Activated T-helper 2 cell treated with anti-CD3 and anti-CD28 coated beads, Interferon-gamma antibody, Interleukin-2, Interleukin-4, amounts not matched to agents 10 μg/mL and 5 μg/mL and 100 μg/mL, durations not matched to agents 14 hours and 24 hours and 36 hours (primary cell): ENCODE data around the gene POP5. TPM values are rescaled to one million over a fixed set of nuclear protein-coding genes. Genes with fewer than 3 reads are reported as not detected.

ENCODE experiments used
- DNase-seq: peaks from one replicate; pipeline ENCODE4 v3.0.0; 2021; ENCODE audit warnings: low spot score
- H3K27ac Mint-ChIP-seq: one replicate; pipeline ENCODE4 v1.8.0; 2021; ENCODE audit warnings: mixed read lengths
- H3K27me3 Mint-ChIP-seq: one replicate; pipeline ENCODE4 v1.8.0; 2021; ENCODE audit warnings: low read depth, mixed read lengths
- H3K36me3 Mint-ChIP-seq: one replicate; pipeline ENCODE4 v1.8.0; 2021; ENCODE audit warnings: low read depth, mixed read lengths
- H3K4me1 Mint-ChIP-seq: one replicate; pipeline ENCODE4 v1.8.0; 2021; ENCODE audit warnings: low read depth, mixed read lengths
- H3K4me3 Mint-ChIP-seq: one replicate; pipeline ENCODE4 v1.8.0; 2021; ENCODE audit warnings: low read depth, mild to moderate bottlenecking, moderate library complexity, mixed read lengths
- H3K9me3 Mint-ChIP-seq: one replicate; pipeline ENCODE4 v1.8.0; 2021; ENCODE audit warnings: mixed read lengths
- intact Hi-C: fragments of 100-400 bp; cut with micrococcal nuclease; formaldehyde crosslinking; loops from one replicate; pipeline ENCODE4 v1.15.1; 2023
- total RNA-seq: library from RNA; stranded (reverse); gene quantifications from 2 replicates; pipeline ENCODE4 v1.2.3, GENCODE V29; 2022

The POP5 gene
- total RNA-seq, 1 donor from 2014 or later, result 64.3 TPM

GRCh38 chr12:120599672-120600552 lies 18.7 kb upstream of the POP5 start:
- H3K27ac Mint-ChIP-seq, result no peak overlapping the region
- no peaks in the 10 kb centered on the region for H3K4me1 Mint-ChIP-seq
- H3K27me3 Mint-ChIP-seq, result peaks cover 2% of the 10 kb centered on the region
- DNase-seq, result no peak
- no peaks in the 10 kb centered on the region for H3K36me3 Mint-ChIP-seq
- H3K9me3 Mint-ChIP-seq, result no peaks in the 10 kb centered on the region
- intact Hi-C loops, result no loop called here
- H3K4me3 Mint-ChIP-seq, result no peak overlapping the region

GRCh38 chr12:120598674-120599463 lies 17.7 kb upstream of the POP5 start:
- H3K27ac Mint-ChIP-seq, result no peak overlapping the region

GRCh38 chr12:120597861-120598260 lies 16.7 kb upstream of the POP5 start:
- Mint-ChIP-seq H3K36me3 (no peaks in the 10 kb centered on the region), H3K27ac (no peak overlapping the region), H3K4me3 (no peak overlapping the region), H3K27me3 (peaks cover 2% of the 10 kb centered on the region), H3K9me3 (no peaks in the 10 kb centered on the region), H3K4me1 (no peaks in the 10 kb centered on the region)
- intact Hi-C loops, result no loop called here
- no peak for DNase-seq

More at GRCh38 chr12:120598674-120599463, 17.7 kb upstream of the POP5 start:
- no peak for DNase-seq
- Mint-ChIP-seq H3K9me3 (no peaks in the 10 kb centered on the region), H3K36me3 (no peaks in the 10 kb centered on the region), H3K27me3 (peaks cover 2% of the 10 kb centered on the region), H3K4me1 (no peaks in the 10 kb centered on the region), H3K4me3 (no peak overlapping the region)
- intact Hi-C loops, result no loop called here

GRCh38 chr12:120596901-120597300 lies 15.7 kb upstream of the POP5 start:
- DNase-seq, result no peak
- H3K9me3 Mint-ChIP-seq, result no peaks in the 10 kb centered on the region
- no peak overlapping the region for H3K27ac Mint-ChIP-seq
- no peaks in the 10 kb centered on the region for H3K4me1 Mint-ChIP-seq
- no peak overlapping the region for H3K4me3 Mint-ChIP-seq
- intact Hi-C loops, result no loop called here
- peaks cover under 1% of the 10 kb centered on the region for H3K27me3 Mint-ChIP-seq
- no peaks in the 10 kb centered on the region for H3K36me3 Mint-ChIP-seq

GRCh38 chr12:120592121-120593049 lies 11.2 kb upstream of the POP5 start:
- no peaks in the 10 kb centered on the region for H3K27me3 Mint-ChIP-seq
- no peaks in the 10 kb centered on the region for H3K36me3 Mint-ChIP-seq
- no peaks in the 10 kb centered on the region for H3K9me3 Mint-ChIP-seq
- intact Hi-C loops, result no loop called here
- no peak overlapping the region for H3K4me3 Mint-ChIP-seq
- DNase-seq, result no peak
- H3K27ac Mint-ChIP-seq, result no peak overlapping the region
- H3K4me1 Mint-ChIP-seq, result no peaks in the 10 kb centered on the region

- no peaks in the 10 kb centered on the region for H3K9me3 Mint-ChIP-seq
- peaks cover 6% of the 10 kb centered on the region for H3K27me3 Mint-ChIP-seq
- no peaks in the 10 kb centered on the region for H3K36me3 Mint-ChIP-seq
- DNase-seq, result no peak
- no peak overlapping the region for H3K4me3 Mint-ChIP-seq
- intact Hi-C loops, result no loop called here
- H3K27ac Mint-ChIP-seq, result no peak overlapping the region
- no peaks in the 10 kb centered on the region for H3K4me1 Mint-ChIP-seq
These were observed 9.7 kb upstream of the POP5 start for GRCh38 chr12:120590741-120591407.

- Mint-ChIP-seq H3K27ac (no peak overlapping the region), H3K4me3 (no peak overlapping the region), H3K9me3 (no peaks in the 10 kb centered on the region), H3K27me3 (peaks cover 10% of the 10 kb centered on the region), H3K4me1 (no peaks in the 10 kb centered on the region), H3K36me3 (no peaks in the 10 kb centered on the region)
- intact Hi-C loops, result loop anchor here (10.0 kb wide), 1 partner anchor 264 kb away; the partner anchor contains the start of gene PLA2G1B
- no peak for DNase-seq
These were observed 8.0 kb upstream of the POP5 start for GRCh38 chr12:120588948-120589930.

- Mint-ChIP-seq H3K9me3 (no peaks in the 10 kb centered on the region), H3K4me3 (no peak overlapping the region), H3K27ac (no peak overlapping the region), H3K4me1 (peaks cover 4% of the 10 kb centered on the region), H3K27me3 (peaks cover 16% of the 10 kb centered on the region), H3K36me3 (no peaks in the 10 kb centered on the region)
- no peak for DNase-seq
- intact Hi-C loops, result loop anchor here (10.0 kb wide), 1 partner anchor 264 kb away; the partner anchor contains the start of gene PLA2G1B
These were observed 7.2 kb upstream of the POP5 start for GRCh38 chr12:120588371-120588770.

GRCh38 chr12:120586860-120587259 lies 5.7 kb upstream of the POP5 start:
- Mint-ChIP-seq H3K36me3 (no peaks in the 10 kb centered on the region), H3K27me3 (peaks cover 16% of the 10 kb centered on the region), H3K4me3 (no peak overlapping the region), H3K27ac (no peak overlapping the region), H3K4me1 (peaks cover 12% of the 10 kb centered on the region), H3K9me3 (no peaks in the 10 kb centered on the region)
- intact Hi-C loops, result loop anchor here (10.0 kb wide), 1 partner anchor 262 kb away; the partner anchor contains the start of gene PLA2G1B
- DNase-seq, result no peak

GRCh38 chr12:120586206-120586605 lies 5.0 kb upstream of the POP5 start:
- Mint-ChIP-seq H3K36me3 (no peaks in the 10 kb centered on the region), H3K4me3 (no peak overlapping the region), H3K9me3 (no peaks in the 10 kb centered on the region), H3K27me3 (peaks cover 16% of the 10 kb centered on the region), H3K4me1 (peaks cover 17% of the 10 kb centered on the region), H3K27ac (no peak overlapping the region)
- intact Hi-C loops, result loop anchor here (10.0 kb wide), 1 partner anchor 261 kb away; the partner anchor contains the start of gene PLA2G1B
- no peak for DNase-seq
